ENCODE measurements around the gene RAX2.

RAX2 gene

GRCh38 chr19:3721887-3722442 is 50.1 kb downstream of the RAX2 start:
- TF ChIP-seq, protein P1, sequence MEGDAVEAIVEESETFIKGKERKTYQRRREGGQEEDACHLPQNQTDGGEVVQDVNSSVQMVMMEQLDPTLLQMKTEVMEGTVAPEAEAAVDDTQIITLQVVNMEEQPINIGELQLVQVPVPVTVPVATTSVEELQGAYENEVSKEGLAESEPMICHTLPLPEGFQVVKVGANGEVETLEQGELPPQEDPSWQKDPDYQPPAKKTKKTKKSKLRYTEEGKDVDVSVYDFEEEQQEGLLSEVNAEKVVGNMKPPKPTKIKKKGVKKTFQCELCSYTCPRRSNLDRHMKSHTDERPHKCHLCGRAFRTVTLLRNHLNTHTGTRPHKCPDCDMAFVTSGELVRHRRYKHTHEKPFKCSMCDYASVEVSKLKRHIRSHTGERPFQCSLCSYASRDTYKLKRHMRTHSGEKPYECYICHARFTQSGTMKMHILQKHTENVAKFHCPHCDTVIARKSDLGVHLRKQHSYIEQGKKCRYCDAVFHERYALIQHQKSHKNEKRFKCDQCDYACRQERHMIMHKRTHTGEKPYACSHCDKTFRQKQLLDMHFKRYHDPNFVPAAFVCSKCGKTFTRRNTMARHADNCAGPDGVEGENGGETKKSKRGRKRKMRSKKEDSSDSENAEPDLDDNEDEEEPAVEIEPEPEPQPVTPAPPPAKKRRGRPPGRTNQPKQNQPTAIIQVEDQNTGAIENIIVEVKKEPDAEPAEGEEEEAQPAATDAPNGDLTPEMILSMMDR (IDR thresholded peaks at IDR 0.05): no peak
- Histone ChIP-seq H3K4me3 (peak overlapping the region; percentile 40), H3K27ac (no peak overlapping the region)
- DNase-seq (ENCODE audit: low spot score): no peak

GRCh38 chr19:3721131-3721886 is 50.7 kb downstream of the RAX2 start:
- peak; percentile 78 for DNase-seq (ENCODE audit: low spot score)
- H3K4me3 ChIP-seq: peak overlapping the region; percentile 40
- no peak overlapping the region for H3K27ac ChIP-seq
- TF ChIP-seq, protein P1 (IDR thresholded peaks at IDR 0.05): no peak

DNA sequence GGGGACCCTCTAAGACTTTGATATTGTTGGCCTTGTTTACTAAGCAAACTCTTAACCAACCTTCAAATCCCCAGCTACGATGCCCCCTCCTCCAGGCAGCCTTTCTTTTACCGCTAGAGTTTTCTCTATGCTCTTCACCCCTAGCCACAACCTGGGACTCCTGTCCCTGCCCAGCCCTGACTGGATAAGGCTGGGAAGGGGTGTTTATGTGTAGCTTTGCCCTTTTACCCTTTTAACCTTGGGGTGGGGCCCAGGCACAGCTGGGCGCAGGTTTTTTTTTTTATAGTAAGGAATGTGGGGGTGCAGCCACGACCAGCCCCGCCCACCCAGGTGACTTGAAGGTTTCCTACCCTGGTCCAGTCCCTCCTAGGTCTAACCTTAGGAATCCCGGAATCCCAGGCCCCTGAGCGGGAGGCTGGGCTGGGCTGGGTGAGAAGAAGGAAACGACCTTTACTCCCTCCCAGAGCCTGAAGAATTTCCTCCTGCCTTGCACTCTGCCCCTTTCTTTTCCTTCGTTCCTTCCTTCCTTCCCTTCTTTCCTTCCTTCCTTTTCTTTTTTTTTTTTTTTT is 51.6 kb downstream of the RAX2 start:
- DNase-seq (ENCODE audit: low spot score): no peak
- TF ChIP-seq, protein P1 (IDR thresholded peaks at IDR 0.05): no peak
- Histone ChIP-seq H3K4me3 (no peak overlapping the region), H3K27ac (no peak overlapping the region)

- H3K4me3 ChIP-seq: no peak overlapping the region
- no peak overlapping the region for H3K27ac ChIP-seq
- TF ChIP-seq, protein P1 (IDR thresholded peaks at IDR 0.05): no peak
- DNase-seq (ENCODE audit: low spot score): no peak
Measured at GRCh38 chr19:3719868-3720267, 52.2 kb downstream of the RAX2 start.

Data from coronary artery (tissue), 2 donors.